Immature natural killer cell (primary cell): ENCODE data around the gene TMEM184A. TPM values are rescaled to one million over a fixed set of nuclear protein-coding genes. Genes with fewer than 3 reads are reported as not detected.
A peak's percentile ranks its signal among the peaks of the same experiment; 100 is the strongest.
"Not testable (repeated sequence)": the region's sequence is repeated elsewhere in the genome, so short reads cannot be mapped to it uniquely, and the experiment has no call there.

ENCODE experiments used
- DNase-seq, 3 donors: peaks; one replicate each; pipeline ENCODE4 v3.0.0; 2022; ENCODE audit warnings: mixed read lengths in 1 of 3
- H3K27ac Mint-ChIP-seq, 6 donors: one replicate each; pipeline ENCODE4 v1.8.0; 2020; ENCODE audit warnings: mixed read lengths in 6 of 6, mild to moderate bottlenecking in 5 of 6, inconsistent platforms in 4 of 6, moderate library complexity in 3 of 6
- H3K27me3 Mint-ChIP-seq, 3 donors: one replicate each; pipeline ENCODE4 v1.8.0; 2020 to 2021; ENCODE audit warnings: low read depth in 3 of 3, mild to moderate bottlenecking in 3 of 3, mixed read lengths in 3 of 3, moderate library complexity in 3 of 3, inconsistent platforms in 1 of 3
- H3K36me3 Mint-ChIP-seq, 3 donors: one replicate each; pipeline ENCODE4 v1.8.0; 2020; ENCODE audit warnings: mixed read lengths in 3 of 3, inconsistent platforms in 2 of 3, mild to moderate bottlenecking in 2 of 3
- H3K4me1 Mint-ChIP-seq, 2 donors: one replicate each; pipeline ENCODE4 v1.8.0; 2020; ENCODE audit warnings: inconsistent platforms in 2 of 2, mild to moderate bottlenecking in 2 of 2, mixed read lengths in 2 of 2, moderate library complexity in 1 of 2
- H3K4me3 Mint-ChIP-seq, 5 donors: one replicate each; pipeline ENCODE4 v1.8.0; 2020; ENCODE audit warnings: mild to moderate bottlenecking in 5 of 5, mixed read lengths in 5 of 5, inconsistent platforms in 3 of 5, moderate library complexity in 3 of 5
- H3K9me3 Mint-ChIP-seq, 6 donors: one replicate each; pipeline ENCODE4 v1.8.0; 2020; ENCODE audit warnings: mild to moderate bottlenecking in 6 of 6, mixed read lengths in 6 of 6, inconsistent platforms in 4 of 6, moderate library complexity in 3 of 6
- polyA plus RNA-seq, 3 donors: library from polyadenylated mRNA; unstranded; fragments of 300-500 nt; fragmentation: Illumina TruSeq; gene quantifications; one replicate each; pipeline ENCODE4 v1.2.3, GENCODE V29; 2021

The TMEM184A gene
- polyA plus RNA-seq, 3 donors from 2014 or later: not detected

DNA sequence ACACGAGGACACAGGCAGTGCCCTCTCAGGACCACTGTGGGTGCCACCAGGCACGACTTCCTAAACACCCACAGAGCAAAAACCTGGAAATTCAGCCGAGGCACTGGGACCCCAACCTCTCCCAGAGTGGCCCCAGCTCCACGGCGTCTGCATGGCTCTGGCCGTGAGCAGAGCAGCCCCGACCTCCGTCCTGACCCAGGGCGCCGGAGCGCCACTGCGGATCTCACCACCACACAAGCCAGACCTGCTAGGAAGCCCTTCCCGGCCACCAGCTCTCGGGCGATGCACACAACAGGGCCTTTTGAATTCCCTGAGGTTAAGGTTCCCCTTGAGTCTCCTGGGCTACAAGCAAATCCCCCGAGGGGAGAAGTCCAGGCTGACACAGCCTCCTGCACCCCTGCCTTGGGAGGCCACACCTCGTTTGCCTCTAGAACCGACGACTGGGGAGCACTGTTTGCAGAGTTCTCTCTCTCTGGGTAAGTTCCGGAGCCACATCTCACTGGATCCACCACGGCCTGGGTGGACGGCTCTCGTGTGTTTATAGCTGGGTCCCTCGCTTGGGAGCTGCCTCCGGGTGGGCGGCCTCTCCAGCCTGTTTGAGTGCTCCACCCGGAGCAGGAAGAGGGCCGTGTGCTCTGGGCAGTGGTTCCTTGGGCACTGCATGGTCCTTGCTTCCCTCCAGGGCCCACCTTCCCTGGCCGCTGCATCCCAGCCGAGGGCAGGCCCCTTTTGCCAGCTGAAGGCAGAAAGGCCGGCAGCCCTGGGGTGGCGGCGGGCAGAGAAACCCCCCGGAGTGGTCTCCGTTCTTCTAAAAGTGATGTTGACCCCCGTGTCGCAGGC is 29.4 kb upstream of the TMEM184A start:
- Mint-ChIP-seq H3K4me3 (no peak overlapping the region), H3K36me3 (peaks cover 0 to 4% (median 3%) of the 10 kb centered on the region in 3 donors), H3K27me3 (peaks cover 0 to 2% (median 0%) of the 10 kb centered on the region in 3 donors), H3K4me1 (no peaks in the 10 kb centered on the region), H3K27ac (no peak overlapping the region), H3K9me3 (no peaks in the 10 kb centered on the region)
- DNase-seq: no peak

DNA sequence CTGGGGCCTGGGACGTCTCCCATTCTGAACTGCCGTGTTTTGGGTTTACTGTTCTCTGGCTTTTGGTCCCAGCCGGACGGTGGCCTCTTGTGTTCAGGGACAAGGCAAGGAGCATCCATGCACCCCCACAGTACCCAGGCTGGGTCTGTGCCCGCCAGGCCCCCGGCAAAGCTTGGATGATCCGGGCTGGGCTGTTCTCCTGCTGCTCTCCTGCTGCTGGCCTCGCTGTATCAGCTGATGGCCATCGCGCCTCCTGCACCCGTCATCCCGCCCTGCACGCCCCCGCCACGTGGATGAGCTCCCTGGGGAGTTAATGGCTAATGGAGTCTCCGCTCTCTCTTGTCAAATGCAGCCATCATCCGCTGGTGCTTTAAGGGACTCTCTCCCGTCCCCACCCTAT is 28.7 kb upstream of the TMEM184A start:
- Mint-ChIP-seq H3K4me1 (peaks cover 2 to 6% of the 10 kb centered on the region in 2 donors), H3K4me3 (no peak overlapping the region), H3K9me3 (no peaks in the 10 kb centered on the region), H3K36me3 (peaks cover 0 to 8% (median 4%) of the 10 kb centered on the region in 3 donors), H3K27ac (no peak overlapping the region), H3K27me3 (peaks cover 0 to 3% (median 2%) of the 10 kb centered on the region in 3 donors)
- DNase-seq: no peak

DNA sequence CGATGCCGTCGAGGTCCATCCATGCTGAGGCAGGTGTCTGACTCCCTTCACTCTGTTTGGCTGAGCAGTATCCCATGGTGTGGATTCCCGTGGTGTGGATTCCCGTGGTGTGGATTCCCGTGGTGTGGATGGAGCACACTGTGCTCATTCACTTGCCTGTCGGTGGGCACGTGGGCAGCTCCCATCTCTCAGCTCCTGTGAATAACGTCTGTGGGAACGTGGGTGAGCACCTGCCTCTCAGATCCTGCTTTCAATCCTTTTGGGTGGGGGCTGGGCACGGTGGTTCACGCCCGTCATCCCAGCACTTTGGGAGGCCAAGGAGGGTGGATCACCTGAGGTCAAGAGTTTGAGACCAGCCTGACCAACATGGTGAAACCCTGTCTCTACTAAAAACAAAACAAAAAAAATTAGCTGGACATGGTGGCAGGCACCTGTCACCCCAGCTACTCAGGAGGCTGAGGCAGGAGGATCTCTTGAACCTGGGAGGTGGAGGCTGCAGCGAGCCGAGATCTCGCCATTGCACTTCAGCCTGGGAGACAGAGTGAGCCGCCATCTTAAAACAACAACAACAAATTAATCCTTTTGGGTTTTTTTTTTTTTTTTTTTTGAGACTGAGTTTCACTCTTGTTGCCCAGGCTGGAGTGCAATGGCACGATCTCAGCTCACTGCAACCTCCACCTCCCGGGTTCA is 27.4 kb upstream of the TMEM184A start:
- peak overlapping the region in 1 of 6 donors; percentile 55 for H3K27ac Mint-ChIP-seq
- H3K4me1 Mint-ChIP-seq: peaks cover 5 to 11% of the 10 kb centered on the region in 2 donors
- peaks cover 0 to 11% (median 4%) of the 10 kb centered on the region in 3 donors for H3K36me3 Mint-ChIP-seq
- not testable (repeated sequence) for H3K4me3 Mint-ChIP-seq, H3K27me3 Mint-ChIP-seq, DNase-seq, H3K9me3 Mint-ChIP-seq

DNA sequence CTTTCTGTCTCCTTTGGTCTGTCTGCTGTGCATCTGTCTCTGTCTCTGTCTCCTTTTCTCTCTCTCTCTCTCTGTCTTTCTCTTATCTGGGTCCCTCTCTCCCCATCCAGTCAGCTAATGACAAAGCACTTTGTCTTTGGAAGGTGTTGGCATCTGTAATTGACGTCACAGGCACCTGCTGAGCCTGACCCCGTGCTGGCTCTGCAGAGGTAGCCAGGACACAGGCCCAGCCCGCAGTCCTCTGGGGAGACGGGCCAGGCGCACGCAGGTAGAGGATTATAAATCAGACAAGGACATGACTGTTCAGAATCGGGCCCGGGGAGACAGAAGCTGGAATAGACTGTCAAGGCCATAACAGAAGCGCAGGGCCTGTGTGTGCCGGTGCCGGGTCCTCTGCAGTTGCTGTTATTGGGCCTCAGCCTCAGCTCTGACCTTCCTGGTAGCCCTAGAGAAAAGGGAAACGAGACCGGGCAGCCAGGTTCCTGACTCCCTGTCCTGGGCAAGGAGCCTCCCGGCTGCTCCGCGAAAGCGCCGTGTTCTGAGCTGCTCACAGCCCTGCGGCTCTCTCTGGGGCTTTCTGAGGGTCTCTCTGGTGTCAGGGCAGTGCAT is 24.5 kb upstream of the TMEM184A start:
- Mint-ChIP-seq H3K4me3 (no peak overlapping the region), H3K27ac (peak overlapping the region in 2 of 6 donors; percentile 43 to 75), H3K36me3 (peaks cover 0 to 11% (median 4%) of the 10 kb centered on the region in 3 donors), H3K27me3 (peaks cover 0 to 3% (median 0%) of the 10 kb centered on the region in 3 donors), H3K4me1 (peaks cover 5 to 11% of the 10 kb centered on the region in 2 donors), H3K9me3 (no peaks in the 10 kb centered on the region)
- no peak for DNase-seq

DNA sequence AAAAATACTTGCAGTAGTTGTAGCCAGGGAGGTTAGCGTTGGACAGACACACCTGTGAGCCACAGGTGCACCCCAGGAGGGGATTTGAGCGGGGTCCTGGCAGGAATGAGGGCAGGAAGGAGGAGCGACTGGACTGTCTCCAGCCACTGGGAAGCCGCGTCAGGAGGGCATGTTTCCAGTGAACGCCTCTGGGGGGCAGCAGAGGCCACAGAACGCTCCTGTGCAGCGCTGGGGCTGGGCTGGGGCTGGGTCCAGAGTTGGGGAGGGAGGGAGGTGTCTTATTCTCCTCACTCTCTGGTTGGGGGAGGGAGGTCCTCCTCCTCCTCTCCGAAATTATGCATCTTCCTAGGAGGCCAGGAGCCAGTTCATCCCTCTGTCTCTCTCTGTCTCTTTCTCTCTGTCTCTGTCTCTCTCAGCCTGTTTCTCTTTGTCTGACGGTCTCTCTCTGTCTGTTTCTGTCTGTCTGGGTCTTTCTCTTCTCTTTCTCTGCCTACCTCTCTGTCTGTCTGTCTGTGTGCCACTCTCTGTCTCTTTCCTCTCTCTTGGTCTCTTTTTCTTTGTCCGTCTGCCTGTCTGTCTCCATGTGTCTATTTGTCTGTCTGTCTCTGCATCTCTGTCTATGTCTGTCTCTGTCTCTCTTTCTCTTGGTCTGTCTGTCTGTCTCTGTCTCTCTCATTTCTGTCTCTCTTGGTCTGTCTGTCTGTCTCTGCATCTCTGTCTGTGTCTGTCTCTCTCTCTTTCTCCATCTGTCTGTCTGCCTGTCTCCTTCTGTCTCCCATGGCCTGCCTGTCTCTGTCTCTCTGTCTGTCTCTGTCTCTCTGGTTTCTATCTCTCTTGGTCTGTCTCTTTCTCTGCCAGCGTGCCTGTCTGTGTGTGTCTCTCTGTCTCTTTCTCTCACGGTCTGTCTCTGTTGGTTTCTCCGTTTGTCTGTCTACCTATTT is 23.7 kb upstream of the TMEM184A start:
- peak; percentile 60 to 67 (median 60) for DNase-seq
- peaks cover 0 to 9% (median under 1%) of the 10 kb centered on the region in 3 donors for H3K36me3 Mint-ChIP-seq
- peak overlapping the region in 3 of 6 donors; percentile 43 to 67 (median 47) for H3K27ac Mint-ChIP-seq
- H3K9me3 Mint-ChIP-seq: no peaks in the 10 kb centered on the region
- peaks cover 0 to 3% (median 0%) of the 10 kb centered on the region in 3 donors for H3K27me3 Mint-ChIP-seq
- peaks cover 5 to 11% of the 10 kb centered on the region in 2 donors for H3K4me1 Mint-ChIP-seq
- H3K4me3 Mint-ChIP-seq: peak overlapping the region in 1 of 5 donors; percentile 2

DNA sequence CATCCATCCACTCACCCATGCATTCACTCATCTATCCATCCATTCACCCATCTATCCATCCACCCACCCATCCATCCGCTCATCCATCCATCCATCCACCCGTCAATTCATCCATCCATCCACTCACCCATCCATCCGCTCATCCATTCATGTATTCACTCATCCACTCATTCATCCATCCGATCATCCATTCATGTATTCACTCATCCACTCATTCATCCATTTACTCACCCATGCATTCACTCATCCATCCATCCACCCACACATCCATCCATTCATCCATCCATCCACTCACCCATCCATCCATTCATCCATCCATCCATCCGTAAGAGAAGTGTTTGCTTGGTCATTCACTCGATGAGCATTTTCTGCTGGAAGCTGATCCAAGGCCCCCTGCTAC is 22.5 kb upstream of the TMEM184A start:
- Mint-ChIP-seq H3K27me3 (peaks cover 0 to 3% (median 0%) of the 10 kb centered on the region in 3 donors), H3K4me3 (no peak overlapping the region), H3K9me3 (no peaks in the 10 kb centered on the region), H3K36me3 (peaks cover 0 to 8% (median 0%) of the 10 kb centered on the region in 3 donors), H3K4me1 (peaks cover 5 to 11% of the 10 kb centered on the region in 2 donors), H3K27ac (no peak overlapping the region)
- no peak for DNase-seq

DNA sequence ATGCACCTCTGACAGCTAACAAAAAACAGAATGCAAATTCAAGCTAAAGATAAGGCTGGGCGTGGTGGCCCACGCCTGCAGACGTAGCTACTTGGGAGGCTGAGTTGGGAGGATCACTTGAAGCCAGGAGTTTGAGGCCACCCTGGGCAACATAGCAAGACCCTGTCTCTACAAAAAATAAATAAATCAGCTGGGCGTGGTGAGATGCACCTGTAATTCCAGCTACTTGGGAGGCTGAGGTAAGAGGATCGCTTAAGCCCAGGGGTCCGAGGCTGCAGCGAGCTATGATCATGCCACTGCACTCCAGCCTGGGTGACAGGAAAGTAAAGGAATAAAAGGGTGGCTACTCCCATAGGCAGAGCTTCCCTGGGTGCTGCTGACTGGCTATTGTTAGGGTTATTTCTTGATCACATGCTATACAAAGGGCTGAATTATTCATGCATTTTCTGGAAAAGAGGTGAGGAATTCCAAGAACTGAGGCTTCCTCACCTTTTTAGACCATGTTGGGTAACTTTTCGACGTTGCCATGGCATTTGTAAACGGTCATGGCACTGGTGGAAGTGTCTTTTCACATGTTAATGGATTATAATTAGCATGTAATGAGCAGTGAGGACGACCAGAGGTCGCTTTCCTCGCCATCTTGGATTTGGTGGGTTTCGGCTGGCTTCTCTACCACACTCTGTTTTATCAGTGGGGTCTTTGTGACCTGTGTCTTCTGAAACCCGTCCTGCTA is 20.7 kb upstream of the TMEM184A start:
- no peak for DNase-seq
- Mint-ChIP-seq H3K9me3 (no peaks in the 10 kb centered on the region), H3K4me3 (no peak overlapping the region), H3K36me3 (peaks cover 0 to 8% (median 0%) of the 10 kb centered on the region in 3 donors), H3K27me3 (peaks cover 0 to 5% (median 0%) of the 10 kb centered on the region in 3 donors), H3K27ac (no peak overlapping the region), H3K4me1 (peaks cover 11 to 22% of the 10 kb centered on the region in 2 donors)

DNA sequence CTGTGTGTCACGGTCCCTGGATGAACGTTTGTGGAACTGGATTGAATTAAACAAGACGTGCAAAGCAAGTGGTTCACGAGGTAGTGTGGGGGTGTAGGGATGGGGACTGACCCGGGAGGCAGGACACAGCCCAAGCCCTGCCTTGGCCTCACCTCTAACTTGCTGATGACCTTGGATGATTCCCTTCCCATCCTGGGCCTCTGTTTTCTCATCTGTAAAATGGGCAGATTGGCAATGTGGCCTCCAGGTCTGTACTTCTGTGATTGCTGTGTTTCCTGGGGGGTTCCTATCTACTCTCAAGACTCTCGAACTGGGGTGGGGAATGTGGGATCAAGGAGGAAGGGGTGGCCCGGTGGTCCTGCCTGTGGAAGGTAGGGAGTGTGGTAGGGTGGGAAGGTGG is 19.8 kb upstream of the TMEM184A start:
- Mint-ChIP-seq H3K27me3 (peaks cover 0 to 5% (median 0%) of the 10 kb centered on the region in 3 donors), H3K27ac (no peak overlapping the region), H3K4me3 (no peak overlapping the region), H3K9me3 (no peaks in the 10 kb centered on the region), H3K4me1 (peaks cover 17 to 26% of the 10 kb centered on the region in 2 donors), H3K36me3 (peaks cover 0 to 8% (median 0%) of the 10 kb centered on the region in 3 donors)
- DNase-seq: no peak

DNA sequence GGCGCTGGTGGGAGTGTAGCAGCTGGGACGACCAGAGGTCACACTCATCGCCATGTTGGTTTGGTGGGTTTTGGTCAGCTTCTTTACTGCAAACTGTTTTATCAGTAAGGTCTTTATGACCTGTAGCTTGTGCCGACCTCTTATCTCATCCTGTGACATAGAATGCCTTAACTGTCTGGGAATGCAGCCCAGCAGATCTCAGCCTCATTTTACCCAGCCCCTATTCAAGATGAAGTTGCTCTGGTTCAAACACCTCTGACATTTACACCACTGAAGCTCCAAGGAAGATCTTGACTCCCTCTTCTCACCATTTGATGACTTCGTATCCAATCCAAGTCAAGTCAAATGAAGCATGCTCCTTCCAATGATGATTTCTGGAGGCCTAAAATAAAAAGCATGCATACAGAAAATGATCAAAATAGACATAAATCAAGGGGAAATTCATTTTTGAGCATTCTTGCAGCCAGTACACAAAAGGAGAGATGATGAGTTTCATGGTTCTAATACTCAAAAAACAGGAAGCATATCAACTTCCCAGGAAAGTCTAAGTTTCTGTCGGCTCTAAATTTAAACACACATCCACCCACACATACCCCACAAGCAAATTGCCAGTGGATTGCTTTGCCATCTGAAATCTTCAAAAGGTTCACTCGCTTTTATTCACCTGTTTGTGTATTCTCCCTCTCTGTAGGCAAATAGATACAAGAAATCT is 16.3 kb upstream of the TMEM184A start:
- H3K4me3 Mint-ChIP-seq: peak overlapping the region in 4 of 5 donors; percentile 42 to 87 (median 67)
- no peak for DNase-seq
- no peaks in the 10 kb centered on the region for H3K9me3 Mint-ChIP-seq
- peak overlapping the region in 5 of 6 donors; percentile 20 to 59 (median 48) for H3K27ac Mint-ChIP-seq
- peaks cover 26 to 29% of the 10 kb centered on the region in 2 donors for H3K4me1 Mint-ChIP-seq
- no peaks in the 10 kb centered on the region for H3K36me3 Mint-ChIP-seq
- peaks cover 2 to 12% (median 4%) of the 10 kb centered on the region in 3 donors for H3K27me3 Mint-ChIP-seq

DNA sequence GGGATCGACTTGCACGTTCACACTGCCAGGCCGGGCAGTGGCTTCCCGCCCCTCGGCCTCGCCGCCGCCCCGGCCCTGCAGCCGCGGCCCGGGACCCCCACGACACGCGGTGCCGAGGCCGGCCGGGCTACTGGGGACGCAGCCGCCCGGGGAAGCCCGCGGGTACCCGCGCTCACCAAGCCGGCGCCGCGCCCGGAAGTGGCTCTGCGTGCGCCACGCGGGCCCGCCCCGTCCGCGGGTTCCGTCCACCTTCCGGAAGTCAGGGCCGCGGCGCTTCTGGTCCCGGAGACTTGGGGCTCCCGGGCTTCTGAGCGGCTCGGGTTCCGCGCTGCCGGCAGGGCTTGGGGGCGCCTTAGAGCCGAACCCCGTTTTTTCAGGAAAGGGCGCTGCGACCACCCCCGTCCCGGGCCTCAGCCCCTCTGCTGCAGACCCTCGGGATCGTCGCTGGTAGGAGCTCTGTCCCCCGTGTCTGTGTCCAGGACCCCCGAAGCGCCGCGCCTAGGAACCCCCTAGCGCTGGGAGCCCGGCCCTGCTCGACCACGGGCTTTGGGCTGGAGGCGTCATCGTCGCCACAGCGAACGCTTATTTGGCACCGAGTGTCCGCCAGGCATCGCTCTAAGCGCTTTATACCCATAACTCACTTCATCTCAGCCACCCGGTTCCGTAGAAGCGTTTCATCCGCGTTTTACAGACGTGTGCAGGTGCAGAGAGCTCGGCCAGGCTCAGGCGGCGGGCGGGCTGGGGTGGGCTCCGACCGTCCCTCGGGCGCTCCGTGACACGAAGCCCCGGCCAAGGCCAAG is 14.0 kb upstream of the TMEM184A start, which contains the start of gene PSMG3:
Gene PSMG3, minus strand, starts transcription at position 200 of the 800 bp plus-strand sequence. CDS start 693 bp downstream, outside the sequence.
- peaks cover 2 to 12% (median 6%) of the 10 kb centered on the region in 3 donors for H3K27me3 Mint-ChIP-seq
- no peaks in the 10 kb centered on the region for H3K9me3 Mint-ChIP-seq
- H3K4me3 Mint-ChIP-seq: peak within 1 kb of the TSS; percentile 84 to 89 (median 88)
- H3K4me1 Mint-ChIP-seq: peaks cover 26 to 29% of the 10 kb centered on the region in 2 donors
- no peaks in the 10 kb centered on the region for H3K36me3 Mint-ChIP-seq
- H3K27ac Mint-ChIP-seq: peak within 1 kb of the TSS; percentile 86 to 91 (median 90)
- DNase-seq: peak; percentile 88 to 90 (median 90)

DNA sequence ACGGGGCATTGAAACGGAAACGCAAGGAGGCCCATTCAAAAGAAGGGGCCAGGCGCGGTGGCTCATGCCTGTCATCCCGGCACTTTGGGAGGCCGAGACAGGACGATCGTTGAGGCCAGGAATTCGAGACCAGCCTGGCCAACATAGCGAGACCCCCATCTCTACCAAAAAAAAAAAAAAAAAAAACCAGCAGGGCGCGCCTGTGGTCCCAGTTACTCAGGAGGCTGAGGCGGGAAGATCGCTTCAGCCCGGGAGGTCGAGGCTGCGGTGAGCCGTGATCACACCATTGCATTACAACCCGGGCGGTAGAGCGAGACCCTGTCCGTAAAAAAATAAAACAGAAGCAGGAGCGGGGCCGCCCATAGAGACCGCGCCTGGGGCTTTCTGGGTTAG is 13.4 kb upstream of the TMEM184A start:
- no peaks in the 10 kb centered on the region for H3K9me3 Mint-ChIP-seq
- H3K27ac Mint-ChIP-seq: peak overlapping the region; percentile 86 to 91 (median 90)
- no peak for DNase-seq
- H3K4me3 Mint-ChIP-seq: peak overlapping the region; percentile 81 to 88 (median 87)
- peaks cover 2 to 12% (median 6%) of the 10 kb centered on the region in 3 donors for H3K27me3 Mint-ChIP-seq
- H3K4me1 Mint-ChIP-seq: peaks cover 26 to 29% of the 10 kb centered on the region in 2 donors
- no peaks in the 10 kb centered on the region for H3K36me3 Mint-ChIP-seq
